ENCODE data around the gene KCP. TPM values are rescaled to one million over a fixed set of nuclear protein-coding genes. Genes with fewer than 3 reads are reported as not detected.

The KCP gene
- total RNA-seq, 1 donor from 2014 or later: 0.70 TPM

- Mint-ChIP-seq H3K27ac (ENCODE audit: unreplicated experiment) (no peak overlapping the region), H3K4me1 (ENCODE audit: unreplicated experiment) (peaks cover 3% of the 10 kb centered on the region), H3K27me3 (ENCODE audit: unreplicated experiment) (no peaks in the 10 kb centered on the region), H3K4me3 (ENCODE audit: unreplicated experiment) (no peak overlapping the region), H3K9me3 (ENCODE audit: unreplicated experiment) (no peaks in the 10 kb centered on the region), H3K36me3 (ENCODE audit: unreplicated experiment) (no peaks in the 10 kb centered on the region)
- DNase-seq (ENCODE audit: extremely low spot score, unreplicated experiment): no peak
- TF ChIP-seq CTCF (IDR thresholded peaks at IDR 0.05): no peak
Observed at GRCh38 chr7:128890306-128891109, 20.0 kb downstream of the KCP start.

GRCh38 chr7:128889121-128889520 is 21.4 kb downstream of the KCP start:
- DNase-seq (ENCODE audit: extremely low spot score, unreplicated experiment): no peak
- H3K4me1 Mint-ChIP-seq (ENCODE audit: unreplicated experiment): peaks cover 3% of the 10 kb centered on the region
- no peaks in the 10 kb centered on the region for H3K27me3 Mint-ChIP-seq (ENCODE audit: unreplicated experiment)
- TF ChIP-seq CTCF (IDR thresholded peaks at IDR 0.05): no peak
- no peaks in the 10 kb centered on the region for H3K9me3 Mint-ChIP-seq (ENCODE audit: unreplicated experiment)
- no peak overlapping the region for H3K27ac Mint-ChIP-seq (ENCODE audit: unreplicated experiment)
- H3K4me3 Mint-ChIP-seq (ENCODE audit: unreplicated experiment): no peak overlapping the region
- no peaks in the 10 kb centered on the region for H3K36me3 Mint-ChIP-seq (ENCODE audit: unreplicated experiment)

GRCh38 chr7:128888756-128889095 is 21.8 kb downstream of the KCP start:
- no peak for DNase-seq (ENCODE audit: extremely low spot score, unreplicated experiment)
- TF ChIP-seq CTCF (IDR thresholded peaks at IDR 0.05): no peak
- Mint-ChIP-seq H3K4me3 (ENCODE audit: unreplicated experiment) (no peak overlapping the region), H3K36me3 (ENCODE audit: unreplicated experiment) (no peaks in the 10 kb centered on the region), H3K4me1 (ENCODE audit: unreplicated experiment) (peaks cover 3% of the 10 kb centered on the region), H3K27me3 (ENCODE audit: unreplicated experiment) (no peaks in the 10 kb centered on the region), H3K9me3 (ENCODE audit: unreplicated experiment) (no peaks in the 10 kb centered on the region), H3K27ac (ENCODE audit: unreplicated experiment) (no peak overlapping the region)

GRCh38 chr7:128888039-128888755 is 22.3 kb downstream of the KCP start:
- H3K27ac Mint-ChIP-seq (ENCODE audit: unreplicated experiment): no peak overlapping the region
- H3K27me3 Mint-ChIP-seq (ENCODE audit: unreplicated experiment): no peaks in the 10 kb centered on the region
- no peaks in the 10 kb centered on the region for H3K36me3 Mint-ChIP-seq (ENCODE audit: unreplicated experiment)
- no peak overlapping the region for H3K4me3 Mint-ChIP-seq (ENCODE audit: unreplicated experiment)
- peaks cover 5% of the 10 kb centered on the region for H3K4me1 Mint-ChIP-seq (ENCODE audit: unreplicated experiment)
- TF ChIP-seq CTCF (IDR thresholded peaks at IDR 0.05): no peak
- no peak for DNase-seq (ENCODE audit: extremely low spot score, unreplicated experiment)
- H3K9me3 Mint-ChIP-seq (ENCODE audit: unreplicated experiment): no peaks in the 10 kb centered on the region

Data from osteocyte (in vitro differentiated cells).